Measurements from ENCODE around the gene GOLGA7B.

GOLGA7B gene

GRCh38 chr10:97849687-97850402 is at the start of gene GOLGA7B:
GOLGA7B (plus strand) TSS chr10:97849843; CDS start chr10:97850304, 461 bp downstream.
- DNase-seq, result peak in 1 of 2 experiments; percentile 73

GRCh38 chr10:97800474-97800873 is 49.2 kb upstream of the GOLGA7B start:
- DNase-seq, result no peak

- no peak for DNase-seq
These were observed 48.2 kb upstream of the GOLGA7B start for GRCh38 chr10:97801422-97801821.

- DNase-seq, result no peak
These were observed 44.4 kb upstream of the GOLGA7B start for GRCh38 chr10:97805096-97805884.

- no peak for DNase-seq
These were observed 43.7 kb upstream of the GOLGA7B start for GRCh38 chr10:97805949-97806348.

- DNase-seq, result no peak
These were observed 39.2 kb upstream of the GOLGA7B start for GRCh38 chr10:97810446-97810845.

- no peak for DNase-seq
These were observed 37.7 kb upstream of the GOLGA7B start for GRCh38 chr10:97811958-97812357.

GRCh38 chr10:97812696-97813095 is 36.9 kb upstream of the GOLGA7B start:
- no peak for DNase-seq

GRCh38 chr10:97813311-97813710 is 36.3 kb upstream of the GOLGA7B start:
- no peak for DNase-seq

- no peak for DNase-seq
These were observed 34.6 kb upstream of the GOLGA7B start for GRCh38 chr10:97814996-97815395.

- no peak for DNase-seq
These were observed 33.0 kb upstream of the GOLGA7B start for GRCh38 chr10:97816609-97817008.

- no peak for DNase-seq
These were observed 31.1 kb upstream of the GOLGA7B start for GRCh38 chr10:97818572-97818971.

GRCh38 chr10:97820096-97820704 is 29.4 kb upstream of the GOLGA7B start:
- no peak for DNase-seq

GRCh38 chr10:97821308-97822038 is 28.2 kb upstream of the GOLGA7B start:
- no peak for DNase-seq

GRCh38 chr10:97822261-97822687 is 27.4 kb upstream of the GOLGA7B start:
- DNase-seq, result no peak

GRCh38 chr10:97823734-97824133 is 25.9 kb upstream of the GOLGA7B start:
- DNase-seq, result no peak

GRCh38 chr10:97825020-97825760 is 24.5 kb upstream of the GOLGA7B start:
- no peak for DNase-seq

GRCh38 chr10:97826892-97827291 is 22.8 kb upstream of the GOLGA7B start:
- DNase-seq, result no peak

GRCh38 chr10:97827702-97828291 is 21.8 kb upstream of the GOLGA7B start:
- no peak for DNase-seq

GRCh38 chr10:97828721-97829120 is 20.9 kb upstream of the GOLGA7B start:
- DNase-seq, result no peak

- DNase-seq, result no peak
These were observed 19.6 kb upstream of the GOLGA7B start for GRCh38 chr10:97830064-97830463.

- DNase-seq, result no peak
These were observed 18.4 kb upstream of the GOLGA7B start for GRCh38 chr10:97831259-97831658.

Data from NCI-H526 (cell line).